GM13976 (cell line): Measurements from ENCODE around the gene LMO2.
"Not testable (repeated sequence)": the region's sequence is repeated elsewhere in the genome, so short reads cannot be mapped to it uniquely, and the experiment has no call there.

Experiments used
- DNase-seq: peaks from one replicate; pipeline ENCODE4 v3.0.0; 2012; ENCODE audit warnings: low spot score
- in situ Hi-C: fragments of 300-500 bp; cut with MboI; formaldehyde crosslinking; loops from one replicate; pipeline ENCODE4 v1.12.0; 2022; ENCODE audit warnings: low sequenced_read_pairs, mixed read lengths, inconsistent platforms; ENCODE audit not compliant: unreplicated experiment
- TF ChIP-seq, protein P1 (sequence below): IDR thresholded peaks from 2 replicates; pipeline ENCODE4 v1.5.1; 2012; ENCODE audit warnings: borderline replicate concordance, mild to moderate bottlenecking; ENCODE audit not compliant: insufficient read depth; ENCODE audit errors: extremely low read depth, missing control alignments, control extremely low read depth

The LMO2 gene

DNA sequence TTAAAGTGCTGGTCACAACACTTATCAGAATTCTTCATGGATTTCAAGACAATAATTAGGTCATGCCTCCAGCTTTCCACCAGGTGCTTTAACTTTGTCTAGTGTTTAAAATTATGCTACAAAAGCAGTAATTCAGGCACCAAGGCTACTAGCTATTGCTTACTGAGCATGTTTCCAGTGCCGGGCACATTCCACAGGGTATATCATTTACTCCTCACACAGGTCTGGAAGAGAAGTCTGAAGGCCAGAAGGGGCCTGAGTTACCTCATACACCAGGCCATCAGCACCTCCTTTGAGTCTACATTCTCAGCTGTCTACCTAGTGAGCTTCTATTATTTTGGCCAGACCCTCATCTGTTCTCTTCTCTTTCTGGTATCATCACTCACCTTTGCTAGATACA, 41.7 kb upstream of the LMO2 start:
- no peak for DNase-seq
- TF ChIP-seq, protein P1, sequence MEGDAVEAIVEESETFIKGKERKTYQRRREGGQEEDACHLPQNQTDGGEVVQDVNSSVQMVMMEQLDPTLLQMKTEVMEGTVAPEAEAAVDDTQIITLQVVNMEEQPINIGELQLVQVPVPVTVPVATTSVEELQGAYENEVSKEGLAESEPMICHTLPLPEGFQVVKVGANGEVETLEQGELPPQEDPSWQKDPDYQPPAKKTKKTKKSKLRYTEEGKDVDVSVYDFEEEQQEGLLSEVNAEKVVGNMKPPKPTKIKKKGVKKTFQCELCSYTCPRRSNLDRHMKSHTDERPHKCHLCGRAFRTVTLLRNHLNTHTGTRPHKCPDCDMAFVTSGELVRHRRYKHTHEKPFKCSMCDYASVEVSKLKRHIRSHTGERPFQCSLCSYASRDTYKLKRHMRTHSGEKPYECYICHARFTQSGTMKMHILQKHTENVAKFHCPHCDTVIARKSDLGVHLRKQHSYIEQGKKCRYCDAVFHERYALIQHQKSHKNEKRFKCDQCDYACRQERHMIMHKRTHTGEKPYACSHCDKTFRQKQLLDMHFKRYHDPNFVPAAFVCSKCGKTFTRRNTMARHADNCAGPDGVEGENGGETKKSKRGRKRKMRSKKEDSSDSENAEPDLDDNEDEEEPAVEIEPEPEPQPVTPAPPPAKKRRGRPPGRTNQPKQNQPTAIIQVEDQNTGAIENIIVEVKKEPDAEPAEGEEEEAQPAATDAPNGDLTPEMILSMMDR: no peak
- in situ Hi-C loops: no loop called here

DNA sequence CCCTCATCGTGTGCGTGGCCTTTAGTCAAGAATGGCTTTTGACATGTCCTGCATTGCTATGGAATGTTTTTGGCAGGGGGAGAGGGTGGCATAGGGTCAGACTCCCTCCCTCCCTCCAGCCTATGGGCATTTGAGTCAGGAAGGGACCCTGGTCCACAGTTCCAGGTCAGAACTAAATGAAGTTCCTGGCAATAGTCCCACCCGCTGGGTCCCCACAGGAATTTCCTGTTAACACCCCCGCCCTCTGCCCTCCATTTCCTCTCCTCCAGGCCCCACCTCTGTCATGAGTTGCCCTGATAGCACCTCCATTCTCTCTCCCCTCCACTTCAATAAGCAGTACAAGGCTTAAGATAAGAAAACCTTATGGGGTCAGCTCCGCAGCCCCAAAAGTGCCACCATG, 40.8 kb upstream of the LMO2 start:
- no peak for DNase-seq
- in situ Hi-C loops: no loop called here
- TF ChIP-seq, protein P1: no peak

DNA sequence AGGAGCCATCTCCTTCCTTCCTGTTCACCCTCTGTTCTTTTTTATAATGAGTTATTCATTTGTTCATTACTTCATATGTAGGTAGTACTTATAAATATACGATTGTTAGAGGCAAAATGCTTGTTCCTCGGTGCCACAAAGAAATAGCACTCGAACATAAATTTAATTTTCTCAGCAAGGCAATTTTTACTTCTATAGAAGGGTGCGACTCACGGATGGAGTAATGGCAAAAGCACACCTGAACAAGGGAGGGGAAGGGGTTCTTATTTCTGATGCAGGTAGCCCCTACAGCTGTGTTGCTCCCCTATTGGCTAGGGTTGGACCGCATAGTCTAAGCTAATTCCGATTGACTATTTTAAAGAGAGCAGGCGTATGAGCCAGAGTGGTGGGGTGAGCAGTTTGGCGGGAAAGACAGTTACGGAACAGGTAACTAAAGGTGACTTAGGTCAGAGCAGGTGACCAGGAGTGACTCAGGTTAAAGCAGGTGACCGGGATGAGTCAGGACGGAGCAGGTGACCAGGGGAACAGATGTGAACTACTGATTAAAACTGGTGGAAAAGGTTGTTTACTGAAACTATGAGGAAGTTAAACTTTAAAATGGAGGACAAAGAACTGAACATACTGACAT, 40.0 kb upstream of the LMO2 start:
- DNase-seq, in situ Hi-C loops: not testable (repeated sequence)

DNA sequence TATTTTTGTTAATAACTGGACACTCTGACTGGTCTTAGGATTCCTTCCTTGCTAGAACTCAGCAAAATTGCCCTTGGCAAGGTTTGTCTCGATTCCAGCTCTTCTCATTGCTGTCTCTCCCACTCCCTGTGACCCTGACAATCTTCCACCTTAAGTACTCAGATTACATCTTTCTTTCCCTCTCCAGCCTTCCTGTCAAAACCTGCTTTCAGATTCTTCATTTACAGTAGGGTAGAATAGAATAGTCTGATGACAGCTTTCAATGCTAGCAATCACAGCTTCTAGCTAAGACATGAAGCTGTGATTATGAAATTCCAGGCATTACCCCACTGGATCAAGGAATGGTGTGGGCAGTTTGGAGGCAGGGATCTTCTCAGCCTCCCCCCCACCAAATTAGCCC, 39.2 kb upstream of the LMO2 start:
- in situ Hi-C loops: no loop called here
- DNase-seq: no peak
- TF ChIP-seq, protein P1: no peak

DNA sequence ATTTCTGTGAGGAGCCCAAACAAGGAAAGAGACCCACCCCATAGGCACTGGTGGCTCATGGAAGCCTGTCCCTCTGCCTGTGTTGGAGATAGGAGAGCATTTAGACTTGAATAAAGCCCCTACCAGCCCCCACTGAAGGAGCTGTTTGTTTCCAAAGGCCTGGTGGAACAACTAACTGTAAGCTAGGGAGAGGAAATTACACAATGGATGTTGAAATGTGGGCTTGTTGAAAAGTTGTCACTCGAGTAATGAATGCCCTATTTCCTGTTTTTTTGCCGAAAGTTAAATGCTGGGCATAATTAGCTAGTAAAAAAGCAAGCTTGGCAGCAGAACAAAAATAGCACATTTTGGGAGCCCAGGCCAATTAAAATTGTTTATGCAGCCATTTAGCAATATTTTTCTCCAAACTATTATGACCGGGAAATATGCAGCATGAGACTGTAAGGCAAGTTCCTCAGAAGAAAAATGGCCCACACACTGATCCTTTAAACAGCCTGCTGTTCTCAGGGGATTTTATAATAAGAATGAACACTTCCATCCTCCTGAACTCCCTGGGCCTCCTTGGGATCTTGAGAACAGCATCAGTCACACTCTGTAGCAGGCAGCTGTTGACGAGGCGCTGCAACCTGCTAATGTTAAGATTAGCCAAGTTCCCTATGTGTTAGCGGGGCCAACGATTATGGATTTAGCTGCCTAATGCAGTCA, 38.6 kb upstream of the LMO2 start:
- TF ChIP-seq, protein P1: no peak
- in situ Hi-C loops: no loop called here
- no peak for DNase-seq

DNA sequence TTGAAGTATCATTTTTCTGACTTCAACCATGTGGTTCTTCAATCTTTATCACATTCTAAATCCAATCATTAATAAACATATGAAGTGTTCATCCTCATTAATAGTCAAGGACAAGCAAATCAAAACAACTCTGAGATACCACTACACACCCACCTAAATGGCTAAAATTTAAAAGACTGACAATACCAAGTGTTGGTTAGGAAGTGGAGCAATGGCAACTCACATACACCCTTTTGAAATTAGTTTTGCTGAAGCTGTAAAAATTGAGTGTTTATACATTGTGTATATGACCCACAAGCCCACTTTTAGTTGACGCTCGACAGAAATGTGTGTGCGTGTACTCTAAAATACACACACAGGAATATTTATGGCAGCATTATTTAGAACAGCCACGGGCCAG, 36.7 kb upstream of the LMO2 start:
- in situ Hi-C loops: no loop called here

More for the DNA sequence above, 36.7 kb upstream of the LMO2 start:
- TF ChIP-seq, protein P1: no peak
- DNase-seq: no peak
